Stimulated activated CD8-positive, alpha-beta memory T cell treated with anti-CD3 and anti-CD28 coated beads, Interleukin-7, amount 100 ng/mL, for 1 hour (primary cell): ENCODE measurements around the gene RBM39.
A peak's percentile ranks its signal among the peaks of the same experiment; 100 is the strongest.
"Not testable (repeated sequence)": the region's sequence is repeated elsewhere in the genome, so short reads cannot be mapped to it uniquely, and the experiment has no call there.

Experiments used
- DNase-seq, 2 donors: peaks; one replicate each; pipeline ENCODE4 v3.0.0-alpha.2; 2020; ENCODE audit warnings: low read depth in 2 of 2

The RBM39 gene

GRCh38 chr20:35741892-35742740 lies at the start of gene RBM39:
Gene RBM39, minus strand, starts transcription at chr20:35742260. Its CDS starts 1,386 bp downstream, at chr20:35740874.
- peak; percentile 95 to 96 for DNase-seq

- DNase-seq = no peak
Measured at GRCh38 chr20:35791821-35792220, 49.8 kb upstream of the RBM39 start.

- DNase-seq = no peak
Measured at GRCh38 chr20:35791097-35791496, 49.0 kb upstream of the RBM39 start.

GRCh38 chr20:35788796-35789195 lies 46.7 kb upstream of the RBM39 start:
- no peak for DNase-seq

- DNase-seq = not testable (repeated sequence)
Measured at GRCh38 chr20:35785541-35785940, 43.5 kb upstream of the RBM39 start.

- DNase-seq = not testable (repeated sequence)
Measured at GRCh38 chr20:35783811-35784210, 41.8 kb upstream of the RBM39 start.

- DNase-seq = no peak
Measured at GRCh38 chr20:35776513-35777101, 34.5 kb upstream of the RBM39 start.

GRCh38 chr20:35774391-35774790 lies 32.3 kb upstream of the RBM39 start:
- no peak for DNase-seq

GRCh38 chr20:35773154-35773751 lies 31.2 kb upstream of the RBM39 start:
- DNase-seq = no peak

GRCh38 chr20:35772563-35773058 lies 30.6 kb upstream of the RBM39 start:
- no peak for DNase-seq

- peak; percentile 100 for DNase-seq
Measured at GRCh38 chr20:35771689-35772562, 29.9 kb upstream of the RBM39 start, which contains the start of gene PHF20. Gene PHF20, plus strand, starts transcription at chr20:35772015. Its CDS starts 29,508 bp downstream, at chr20:35801523.

GRCh38 chr20:35771367-35771688 lies 29.3 kb upstream of the RBM39 start:
- no peak for DNase-seq

- no peak for DNase-seq
Measured at GRCh38 chr20:35768731-35769664, 26.9 kb upstream of the RBM39 start.

GRCh38 chr20:35767683-35768481 lies 25.8 kb upstream of the RBM39 start:
- peak; percentile 47 to 51 for DNase-seq

GRCh38 chr20:35766843-35767242 lies 24.8 kb upstream of the RBM39 start:
- no peak for DNase-seq

- DNase-seq = not testable (repeated sequence)
Measured at GRCh38 chr20:35764936-35765335, 22.9 kb upstream of the RBM39 start.

GRCh38 chr20:35762461-35762860 lies 20.4 kb upstream of the RBM39 start:
- DNase-seq = no peak

- not testable (repeated sequence) for DNase-seq
Measured at GRCh38 chr20:35761548-35761947, 19.5 kb upstream of the RBM39 start.

- DNase-seq = no peak
Measured at GRCh38 chr20:35757098-35757705, 15.1 kb upstream of the RBM39 start.
